H1 (cell line): ENCODE results near the gene ZBTB44. TPM values are rescaled to one million over a fixed set of nuclear protein-coding genes. Genes with fewer than 3 reads are reported as not detected.

Experiments
- CTCF ChIA-PET: fragments of 300-600 bp; sonication (Branson Sonifier 250); formaldehyde crosslinking; loops from one replicate; lab custom pipeline; 2021; ENCODE audit not compliant: partially characterized antibody; lab: Charles Lee
- POLR2A ChIA-PET: fragments of 300-600 bp; sonication (Branson Sonifier 250); formaldehyde crosslinking; loops from one replicate; lab custom pipeline; 2021; ENCODE audit warnings: inconsistent platforms; ENCODE audit not compliant: partially characterized antibody; lab: Charles Lee
- DNase-seq, 2 experiments: peaks; one replicate each; pipeline versions ENCODE4 v3.0.0 to v3.0.0-alpha.2; 2010 to 2022; ENCODE audit warnings: low spot score in 2 of 2, low read depth in 1 of 2, mixed read lengths in 1 of 2
- FAIRE-seq: peaks from 2 replicates; lab custom pipeline; 2011; peaks lifted over from hg19 to GRCh38; lab: Jason Lieb, UNC
- H2AFZ ChIP-seq: 2 replicates; pipeline ENCODE4 v1.8.1; 2012; ENCODE audit warnings: low read length, inconsistent platforms
- H2AK5ac ChIP-seq: 2 replicates; pipeline ENCODE4 v1.6.1; 2013; ENCODE audit warnings: low read depth, low read length
- H2BK120ac ChIP-seq: replicated peaks from 2 replicates; pipeline ENCODE3; 2013; ENCODE audit warnings: low read depth, low read length, inconsistent platforms
- H2BK12ac ChIP-seq: 2 replicates; pipeline ENCODE4 v1.6.1; 2013; ENCODE audit warnings: low read depth, low read length
- H2BK15ac ChIP-seq: 2 replicates; pipeline ENCODE4 v1.6.1; 2013; ENCODE audit warnings: low read length
- H2BK20ac ChIP-seq: 2 replicates; pipeline ENCODE4 v1.6.1; 2013; ENCODE audit warnings: low read length
- H2BK5ac ChIP-seq: 2 replicates; pipeline ENCODE4 v1.6.1; 2013; ENCODE audit warnings: low read depth, low read length
- H3K14ac ChIP-seq: 2 replicates; pipeline ENCODE4 v1.6.1; 2013; ENCODE audit warnings: inconsistent platforms; ENCODE audit not compliant: insufficient read length
- H3K18ac ChIP-seq: 2 replicates; pipeline ENCODE4 v1.6.1; 2013; ENCODE audit warnings: low read length; ENCODE audit errors: extremely low read depth
- H3K23ac ChIP-seq: 2 replicates; pipeline ENCODE4 v1.6.1; 2013; ENCODE audit warnings: inconsistent platforms; ENCODE audit not compliant: insufficient read length
- H3K23me2 ChIP-seq: 2 replicates; pipeline ENCODE4 v1.6.1; 2013; ENCODE audit warnings: low read depth, low read length
- H3K27ac ChIP-seq: 2 replicates; pipeline ENCODE4 v1.6.1; 2011; ENCODE audit warnings: low read depth, low read length, inconsistent platforms
- H3K27me3 ChIP-seq, 4 experiments: replicated peaks in 1 of 4; 1 replicate in 1 of 4; 2 replicates in 3 of 4; pipeline versions ENCODE4 v1.6.1 to v1.8.1; 2011 to 2013; ENCODE audit warnings: low read length in 3 of 4, mild to moderate bottlenecking in 3 of 4, inconsistent platforms in 2 of 4, mixed read lengths in 2 of 4, moderate library complexity in 1 of 4; ENCODE audit not compliant: control insufficient read depth in 3 of 4, insufficient read depth in 3 of 4; ENCODE audit errors: extremely low read depth in 1 of 4
- H3K36me3 ChIP-seq, 4 experiments: 2 replicates each; pipeline versions ENCODE4 v1.6.1 to v1.8.1; 2011 to 2013; ENCODE audit warnings: mild to moderate bottlenecking in 4 of 4, low read length in 3 of 4, moderate library complexity in 2 of 4, control low read depth in 1 of 4, inconsistent platforms in 1 of 4; ENCODE audit not compliant: insufficient read depth in 4 of 4, control insufficient read depth in 2 of 4
- H3K4ac ChIP-seq: replicated peaks from 2 replicates; pipeline ENCODE3; 2013; ENCODE audit warnings: low read length, low read depth, mixed read lengths, inconsistent platforms; ENCODE audit not compliant: insufficient read length
- H3K4me1 ChIP-seq, 4 experiments: replicated peaks in 1 of 4; 1 replicate in 1 of 4; 2 replicates in 3 of 4; pipeline versions ENCODE4 v1.6.1 to v1.8.1; 2011 to 2013; ENCODE audit warnings: low read length in 3 of 4, inconsistent platforms in 2 of 4, mixed read lengths in 1 of 4; ENCODE audit not compliant: insufficient read depth in 4 of 4, control insufficient read depth in 3 of 4
- H3K4me2 ChIP-seq, 2 experiments: 2 replicates each; pipeline versions ENCODE4 v1.6.1 to v1.8.1; 2011 to 2013; ENCODE audit warnings: low read depth in 2 of 2, low read length in 2 of 2, control low read depth in 1 of 2, inconsistent platforms in 1 of 2, mild to moderate bottlenecking in 1 of 2; ENCODE audit not compliant: insufficient read depth in 1 of 2
- H3K4me3 ChIP-seq, 4 experiments: fragments of 200-600, 300-600 bp in 1 of 4; sonication (generic), shearing (Covaris generic), sonication (Bioruptor Twin) in 1 of 4; 2 replicates each; pipeline versions ENCODE4 v1.5.1 to v1.8.1; 2011 to 2016; ENCODE audit warnings: low read length in 4 of 4, low read depth in 3 of 4, control low read depth in 2 of 4, inconsistent platforms in 2 of 4, mild to moderate bottlenecking in 2 of 4, mixed read lengths in 1 of 4, moderate library complexity in 1 of 4; ENCODE audit not compliant: insufficient read depth in 2 of 4; ENCODE audit errors: extremely low read depth in 1 of 4
- H3K56ac ChIP-seq: replicated peaks from 2 replicates; pipeline ENCODE3; 2013; ENCODE audit warnings: low read depth, mild to moderate bottlenecking, mixed read lengths, low read length, inconsistent platforms; ENCODE audit not compliant: insufficient read length
- H3K79me1 ChIP-seq: 2 replicates; pipeline ENCODE4 v1.6.1; 2013; ENCODE audit warnings: low read depth, low read length, control low read depth
- H3K79me2 ChIP-seq, 2 experiments: 2 replicates each; pipeline versions ENCODE4 v1.6.1 to v1.8.1; 2012 to 2013; ENCODE audit warnings: low read length in 2 of 2, mild to moderate bottlenecking in 2 of 2, inconsistent platforms in 1 of 2; ENCODE audit not compliant: insufficient read depth in 2 of 2, control insufficient read depth in 1 of 2
- H3K9ac ChIP-seq, 4 experiments: replicated peaks in 1 of 4; 1 replicate in 1 of 4; 2 replicates in 3 of 4; pipeline versions ENCODE4 v1.6.1 to v1.8.1; 2011 to 2013; ENCODE audit warnings: low read depth in 3 of 4, low read length in 3 of 4, control low read depth in 2 of 4, mild to moderate bottlenecking in 2 of 4, moderate library complexity in 2 of 4, inconsistent platforms in 1 of 4; ENCODE audit errors: extremely low read depth in 1 of 4
- H3K9me3 ChIP-seq, 2 experiments: 2 replicates each; pipeline versions ENCODE4 v1.6.1 to v1.8.1; 2012 to 2013; ENCODE audit warnings: mild to moderate bottlenecking in 2 of 2, moderate library complexity in 2 of 2, control low read depth in 1 of 2, inconsistent platforms in 1 of 2, low read depth in 1 of 2, low read length in 1 of 2, mixed read lengths in 1 of 2; ENCODE audit not compliant: insufficient read depth in 2 of 2
- H4K20me1 ChIP-seq, 2 experiments: replicated peaks in 1 of 2; 2 replicates each; pipeline versions ENCODE3 to v1.8.1; 2011 to 2013; ENCODE audit warnings: inconsistent platforms in 2 of 2, low read length in 2 of 2, mild to moderate bottlenecking in 1 of 2; ENCODE audit not compliant: insufficient read depth in 2 of 2, control insufficient read depth in 1 of 2
- H4K5ac ChIP-seq: 2 replicates; pipeline ENCODE4 v1.6.1; 2013; ENCODE audit warnings: low read length, low read depth, mixed read lengths, inconsistent platforms; ENCODE audit not compliant: insufficient read length
- H4K8ac ChIP-seq: 2 replicates; pipeline ENCODE4 v1.8.0; 2013; ENCODE audit warnings: mild to moderate bottlenecking, moderate library complexity, low read length, inconsistent platforms; ENCODE audit not compliant: insufficient read depth; ENCODE audit errors: extremely low read depth
- H4K91ac ChIP-seq: replicated peaks from 2 replicates; pipeline ENCODE3; 2013; ENCODE audit warnings: low read length, mixed read lengths, inconsistent platforms; ENCODE audit not compliant: insufficient read length
- CHD2 ChIP-seq: IDR thresholded peaks from 2 replicates; pipeline ENCODE4 v1.6.1; 2012; ENCODE audit warnings: low read length, improper control_type of control experiment
- CREB1 ChIP-seq: IDR thresholded peaks from 2 replicates; pipeline ENCODE4 v1.6.1; 2012; ENCODE audit warnings: inconsistent platforms
- E2F6 ChIP-seq: IDR thresholded peaks from 2 replicates; pipeline ENCODE4 v1.6.1; 2012; ENCODE audit warnings: inconsistent platforms
- EP300 ChIP-seq, 2 experiments: IDR thresholded peaks; 1 replicate in 1 of 2; 2 replicates in 1 of 2; pipeline ENCODE4 v1.6.1; 2011 to 2012; ENCODE audit warnings: low read depth in 2 of 2, low read length in 2 of 2, mild to moderate bottlenecking in 2 of 2, borderline replicate concordance in 1 of 2, inconsistent platforms in 1 of 2, moderate library complexity in 1 of 2
- HDAC2 ChIP-seq, 2 experiments: fragments of 300-600 bp in 1 of 2; sonication (generic) in 1 of 2; IDR thresholded peaks; 2 replicates each; pipeline ENCODE4 v1.6.1; 2011 to 2012; ENCODE audit warnings: low read depth in 2 of 2, low read length in 2 of 2, mild to moderate bottlenecking in 2 of 2, moderate library complexity in 2 of 2, borderline replicate concordance in 1 of 2, inconsistent platforms in 1 of 2
- JUN ChIP-seq: IDR thresholded peaks from 2 replicates; pipeline ENCODE4 v1.6.1; 2011; ENCODE audit warnings: low read depth, mild to moderate bottlenecking, improper control_type of control experiment, low read length
- KDM1A ChIP-seq: fragments of 200-600, 300-600 bp; sonication (generic); IDR thresholded peaks from 2 replicates; pipeline ENCODE4 v1.7.1; 2016; ENCODE audit warnings: mild to moderate bottlenecking, low read length, borderline replicate concordance
- RFX5 ChIP-seq: IDR thresholded peaks from 2 replicates; pipeline ENCODE4 v1.6.1; 2011; ENCODE audit warnings: low read depth, low read length, improper control_type of control experiment, borderline replicate concordance
- TAF7 ChIP-seq: optimal IDR thresholded peaks from 2 replicates; pipeline ENCODE3; 2011; ENCODE audit warnings: low read depth, mild to moderate bottlenecking, inconsistent platforms, low read length, moderate library complexity, borderline replicate concordance
- WGBS, 2 experiments: shearing (Covaris generic) in 1 of 2; methylation state at CpG; one replicate each; pipeline versions ENCODE4 v1.1.6 to v1.1.7; 2013 to 2015; ENCODE audit warnings: low lambda C conversion rate in 2 of 2, mixed read lengths in 2 of 2, inconsistent platforms in 1 of 2, low coverage in 1 of 2, missing lambda C conversion rate in 1 of 2; ENCODE audit not compliant: insufficient replicate concordance in 2 of 2, insufficient coverage in 1 of 2, insufficient read length in 1 of 2; ENCODE audit errors: extremely low coverage in 1 of 2, missing lambda C conversion rate in 1 of 2; 5-methylcytosine and 5-hydroxymethylcytosine counted together
- polyA plus RNA-seq, 7 experiments: library from polyadenylated mRNA; depleted of rRNA in 3 of 7; stranded (reverse) in 5 of 7; unstranded in 2 of 7; fragments of >200 nt in 5 of 7; fragments of 200-250 nt in 2 of 7; gene quantifications; 1 replicate in 5 of 7; 2 replicates in 1 of 7; 4 replicates in 1 of 7; pipeline versions ENCODE4 v1.2.1 to v1.2.3, GENCODE V29; 2011 to 2013; ENCODE audit warnings: missing spikeins in 2 of 7, mixed read lengths in 2 of 7
- total RNA-seq: library from RNA; stranded (reverse); fragmentation: NEBNext Ultra II Directional; extraction: Animal tissue kit (Norgen Biotek cat#: 25700); gene quantifications from 2 replicates; pipeline ENCODE4 v1.2.1, GENCODE V29; 2021

ZBTB44 gene
- total and polyA plus RNA-seq, 2 of the 8 experiments (the other 6 are each of a cell fraction or from before 2014, with no cell fraction given), result 37.2 to 158 TPM

GRCh38 chr11:130318031-130318673 lies 3.4 kb upstream of the ZBTB44 start:
- no peak for FAIRE-seq
- Histone ChIP-seq H3K4me2 (no peak overlapping the region), H3K9ac (no peak overlapping the region; a peak in 1 of 7 replicates), H3K18ac (no peak overlapping the region), H3K56ac (no peak overlapping the region), H3K4me1 (peaks cover 3 to 18% (median 10%) of the 10 kb centered on the region in 4 experiments), H3K79me2 (peaks cover 0 to 9% of the 10 kb centered on the region in 2 experiments; a peak in 2 of 4 replicates), H3K14ac (no peak overlapping the region), H3K23ac (no peak overlapping the region), H3K4ac (no peak overlapping the region), H4K91ac (no peak overlapping the region), H3K79me1 (no peaks in the 10 kb centered on the region), H4K20me1 (no peaks in the 10 kb centered on the region), H4K5ac (no peak overlapping the region), H2BK12ac (0 out of 2 replicates have a peak overlapping the region, but pooled peaks have one; percentile 23), H2BK120ac (no peak overlapping the region), H3K36me3 (no peaks in the 10 kb centered on the region; a peak in 1 of 8 replicates), H3K27ac (no peak overlapping the region), H2AFZ (no peak overlapping the region), H3K9me3 (no peaks in the 10 kb centered on the region), H2BK5ac (no peak overlapping the region; the same call in 1 of the 2 replicates), H2BK15ac (no peak overlapping the region), H3K23me2 (peaks cover 7% of the 10 kb centered on the region), H2BK20ac (0 out of 2 replicates have a peak overlapping the region, but pooled peaks have one; percentile 63), H3K4me3 (no peak overlapping the region), H4K8ac (no peak overlapping the region), H2AK5ac (no peak overlapping the region), H3K27me3 (no peaks in the 10 kb centered on the region)
- no peak for DNase-seq
- TF ChIP-seq HDAC2 (IDR thresholded peaks at IDR 0.05; ENCODE audit: borderline replicate concordance in 1 of 2, low read depth in 2 of 2, low read length in 2 of 2) (no peak), TAF7 (no peak), KDM1A (no peak), CREB1 (no peak), RFX5 (no peak), EP300 (IDR thresholded peaks at IDR 0.05; ENCODE audit: borderline replicate concordance in 1 of 2, low read depth in 2 of 2, low read length in 2 of 2) (no peak), JUN (no peak), E2F6 (no peak), CHD2 (no peak)
- POLR2A ChIA-PET, result interaction anchor here (0.7 to 1.5 kb wide), 4 partner anchors 12 to 316 kb away, joined by 3 read pairs; partner anchors contain the start of gene PRDM10
- CTCF ChIA-PET, result interaction anchor here (0.6 to 2.9 kb wide), 7 partner anchors 11 to 106 kb away, joined by 3 to 10 read pairs (median 4); no protein-coding TSS in a partner anchor
- WGBS, 2 experiments, result 86 to 100% methylated on average over 1 to 4 of the region's 4 CpGs
